HG03354 (cell line): Measurements from ENCODE around the gene PXMP4.
"Not testable (repeated sequence)": the region's sequence is repeated elsewhere in the genome, so short reads cannot be mapped to it uniquely, and the experiment has no call there.

Experiments
- ATAC-seq: cut with Tn5 transposase; IDR thresholded peaks from one replicate; pipeline ENCODE4 v1.9.1; 2021; ENCODE audit warnings: mild to moderate bottlenecking; ENCODE audit not compliant: unreplicated experiment, poor library complexity, severe bottlenecking

Gene PXMP4

GRCh38 chr20:33709905-33710541, 10.1 kb downstream of the PXMP4 start:
- ATAC-seq = no peak

DNA sequence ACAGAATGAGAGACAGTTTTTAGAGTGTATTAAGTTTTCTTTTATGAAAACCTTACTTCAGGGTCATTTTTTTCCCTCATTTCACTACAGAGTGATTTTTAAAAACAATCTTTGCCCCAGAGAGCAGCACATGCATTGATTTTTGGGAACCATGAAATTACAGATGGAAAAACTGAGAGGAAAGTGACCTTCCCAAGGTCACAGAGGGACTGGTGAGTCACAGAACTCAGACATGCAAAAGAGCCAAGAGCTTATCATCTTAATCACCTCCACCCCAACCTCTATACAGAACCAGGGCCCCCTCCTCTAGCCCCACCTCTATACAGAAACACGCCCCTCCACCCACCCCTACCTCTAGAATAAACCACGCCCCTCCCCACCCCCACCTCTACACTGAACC, 10.7 kb downstream of the PXMP4 start:
- no peak for ATAC-seq

DNA sequence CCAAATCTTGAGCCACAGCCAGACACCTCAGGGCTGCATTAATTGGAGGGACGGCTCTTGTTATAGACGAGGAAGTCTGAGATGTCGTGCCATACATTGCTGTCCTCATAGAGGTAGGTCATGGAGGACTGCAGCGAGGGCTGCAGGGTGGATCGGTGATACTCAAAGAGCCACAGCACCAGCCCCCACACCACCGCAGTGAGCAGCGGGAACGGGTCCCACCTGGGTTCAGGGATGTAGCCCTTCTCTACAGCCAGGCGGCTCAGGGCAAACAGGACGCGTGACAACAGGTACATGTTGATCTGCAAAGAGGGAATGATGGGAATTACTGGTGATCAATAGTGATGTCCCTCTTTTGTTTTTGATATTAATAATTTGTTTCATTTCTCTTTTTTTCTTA, 12.4 kb downstream of the PXMP4 start:
- ATAC-seq = no peak

- no peak for ATAC-seq
Observed at GRCh38 chr20:33704197-33704924, 15.7 kb downstream of the PXMP4 start.

- no peak for ATAC-seq
Observed at GRCh38 chr20:33703498-33704137, 16.5 kb downstream of the PXMP4 start.

DNA sequence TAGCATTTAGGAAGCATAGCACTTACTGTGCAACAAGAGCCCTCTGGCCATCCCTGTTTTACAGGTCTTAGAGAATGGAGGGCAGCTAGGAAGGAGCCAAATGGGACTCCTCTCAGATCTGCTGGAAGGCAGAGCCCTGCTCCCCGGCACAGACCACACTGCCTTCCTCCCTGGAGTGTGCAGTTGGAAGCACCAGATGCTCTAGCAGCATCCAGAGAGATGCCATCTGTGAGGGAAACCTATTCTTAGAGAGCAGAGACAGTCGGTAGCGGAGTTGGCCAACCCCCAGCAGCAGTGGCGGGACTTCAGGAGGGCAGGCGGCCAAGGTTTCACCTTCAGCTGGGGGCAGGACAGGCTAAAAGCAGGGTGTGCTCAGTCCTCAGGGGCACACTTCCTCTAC, 17.2 kb downstream of the PXMP4 start:
- ATAC-seq = no peak

DNA sequence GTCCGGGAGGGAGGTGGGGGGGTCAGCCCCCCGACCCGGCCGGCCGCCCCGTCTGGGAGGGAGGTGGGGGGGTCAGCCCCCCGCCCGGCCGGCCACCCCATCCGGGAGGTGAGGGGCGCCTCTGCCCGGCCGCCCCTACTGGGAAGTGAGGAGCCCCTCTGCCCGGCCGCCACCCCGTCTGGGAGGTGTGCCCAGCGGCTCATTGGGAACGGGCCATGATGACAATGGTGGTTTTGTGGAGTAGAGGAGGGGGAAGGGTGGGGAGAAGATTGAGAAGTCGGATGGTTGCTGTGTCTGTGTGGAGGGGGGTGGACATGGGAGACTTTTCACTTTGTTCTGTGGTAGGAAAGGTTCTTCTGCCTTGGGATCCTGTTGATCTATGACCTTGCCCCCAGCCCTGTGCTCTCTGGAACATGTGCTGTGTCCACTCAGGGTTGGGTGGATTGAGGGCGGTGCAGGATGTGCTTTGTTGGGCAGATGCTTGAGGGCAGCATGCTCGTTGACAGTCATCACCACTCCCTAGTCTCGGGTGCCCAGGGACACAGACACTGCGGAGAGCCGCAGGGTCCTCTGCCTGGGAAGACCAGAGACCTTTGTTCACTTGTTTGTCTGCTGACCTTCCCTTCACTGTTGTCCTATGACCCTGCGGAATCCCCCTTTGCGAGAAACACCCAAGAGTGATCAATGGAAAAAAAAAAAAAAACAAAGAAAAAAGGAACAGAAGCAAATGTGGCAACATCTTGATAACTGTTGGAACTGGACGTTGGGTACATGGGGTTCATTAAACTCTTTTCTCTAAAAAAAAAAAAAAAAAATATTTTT, 18.3 kb downstream of the PXMP4 start:
- no peak for ATAC-seq

- ATAC-seq = not testable (repeated sequence)
Observed at GRCh38 chr20:33700696-33701441, 19.2 kb downstream of the PXMP4 start.

DNA sequence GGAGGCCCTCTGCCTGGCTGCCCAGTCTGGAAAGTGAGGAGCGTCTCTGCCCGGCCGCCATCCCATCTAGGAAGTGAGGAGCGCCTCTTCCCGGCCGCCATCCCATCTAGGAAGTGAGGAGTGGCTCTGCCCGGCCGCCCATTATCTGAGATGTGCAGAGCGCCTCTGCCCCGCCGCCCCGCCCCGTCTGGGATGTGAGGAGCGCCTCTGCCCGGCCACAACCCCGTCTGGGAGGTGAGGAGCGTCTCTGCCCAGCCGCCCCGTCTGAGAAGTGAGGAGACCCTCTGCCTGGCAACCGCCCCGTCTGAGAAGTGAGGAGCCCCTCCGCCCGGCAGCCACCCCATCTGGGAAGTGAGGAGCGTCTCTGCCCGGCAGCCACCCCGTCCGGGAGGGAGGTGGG, 21.1 kb downstream of the PXMP4 start:
- ATAC-seq = not testable (repeated sequence)

GRCh38 chr20:33697129-33697528, 23.0 kb downstream of the PXMP4 start:
- no peak for ATAC-seq

DNA sequence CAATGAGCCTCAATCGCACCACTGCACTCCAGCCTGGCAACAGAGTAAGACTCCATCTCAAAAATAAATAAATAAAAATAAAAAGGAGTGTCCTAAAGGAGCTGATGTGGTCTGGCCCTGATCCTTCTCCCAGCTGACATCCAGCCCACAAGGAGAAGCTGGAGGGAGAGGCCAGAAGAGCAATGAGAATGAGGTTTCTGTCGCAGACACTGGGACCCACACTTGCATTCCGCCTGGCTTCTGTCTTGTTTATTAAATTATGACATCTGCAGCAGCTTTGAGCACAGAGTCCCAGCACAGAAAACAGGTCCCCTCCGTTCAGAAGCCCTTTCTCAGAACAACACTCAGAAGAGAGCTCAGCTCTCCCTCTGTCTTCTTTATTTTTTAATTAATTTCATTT, 23.7 kb downstream of the PXMP4 start:
- no peak for ATAC-seq

GRCh38 chr20:33694639-33695012, 25.5 kb downstream of the PXMP4 start:
- no peak for ATAC-seq

GRCh38 chr20:33693741-33694638, 26.1 kb downstream of the PXMP4 start:
- ATAC-seq = no peak

GRCh38 chr20:33693289-33693688, 26.8 kb downstream of the PXMP4 start:
- no peak for ATAC-seq

- ATAC-seq = no peak
Observed at GRCh38 chr20:33689973-33690372, 30.1 kb downstream of the PXMP4 start.

GRCh38 chr20:33689493-33689892, 30.6 kb downstream of the PXMP4 start:
- ATAC-seq = no peak

- ATAC-seq = no peak
Observed at GRCh38 chr20:33688938-33689424, 31.1 kb downstream of the PXMP4 start.
